DOHH2 (cell line): ENCODE data around the gene DDX17.

ENCODE experiments used
- EZH2phosphoT487 ChIP-seq: fragments of 200-600 bp; sonication (generic); IDR thresholded peaks from 2 replicates; pipeline ENCODE4 v1.6.1; 2017; ENCODE audit warnings: borderline replicate concordance, mild to moderate bottlenecking, antibody characterized with exemption, low read length, moderate library complexity, mixed read lengths
- TF ChIP-seq, protein P1 (sequence below): fragments of 200-600 bp; sonication (generic); IDR thresholded peaks from one replicate; pipeline ENCODE4 v1.5.1; 2014; ENCODE audit warnings: antibody characterized with exemption, mild to moderate bottlenecking, low read depth, low read length; ENCODE audit not compliant: poor library complexity, severe bottlenecking

- TF ChIP-seq, protein P1, sequence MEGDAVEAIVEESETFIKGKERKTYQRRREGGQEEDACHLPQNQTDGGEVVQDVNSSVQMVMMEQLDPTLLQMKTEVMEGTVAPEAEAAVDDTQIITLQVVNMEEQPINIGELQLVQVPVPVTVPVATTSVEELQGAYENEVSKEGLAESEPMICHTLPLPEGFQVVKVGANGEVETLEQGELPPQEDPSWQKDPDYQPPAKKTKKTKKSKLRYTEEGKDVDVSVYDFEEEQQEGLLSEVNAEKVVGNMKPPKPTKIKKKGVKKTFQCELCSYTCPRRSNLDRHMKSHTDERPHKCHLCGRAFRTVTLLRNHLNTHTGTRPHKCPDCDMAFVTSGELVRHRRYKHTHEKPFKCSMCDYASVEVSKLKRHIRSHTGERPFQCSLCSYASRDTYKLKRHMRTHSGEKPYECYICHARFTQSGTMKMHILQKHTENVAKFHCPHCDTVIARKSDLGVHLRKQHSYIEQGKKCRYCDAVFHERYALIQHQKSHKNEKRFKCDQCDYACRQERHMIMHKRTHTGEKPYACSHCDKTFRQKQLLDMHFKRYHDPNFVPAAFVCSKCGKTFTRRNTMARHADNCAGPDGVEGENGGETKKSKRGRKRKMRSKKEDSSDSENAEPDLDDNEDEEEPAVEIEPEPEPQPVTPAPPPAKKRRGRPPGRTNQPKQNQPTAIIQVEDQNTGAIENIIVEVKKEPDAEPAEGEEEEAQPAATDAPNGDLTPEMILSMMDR: no peak
- no peak for TF ChIP-seq EZH2phosphoT487
These were observed 44.6 kb downstream of the DDX17 start for GRCh38 chr22:38461414-38462081.
